WTC11 (cell line): ENCODE measurements around the gene TMEM164. TPM values are rescaled to one million over a fixed set of nuclear protein-coding genes. Genes with fewer than 3 reads are reported as not detected.

ENCODE experiments used
- ATAC-seq: fragments of 200-7000 bp; cut with Tn5 transposase; 2 replicates; pipeline ENCODE4 v1.10.0; 2021; ENCODE audit warnings: mild to moderate bottlenecking, moderate library complexity
- CTCF ChIA-PET: fragments of 300-600 bp; sonication (Branson Sonifier 250); formaldehyde crosslinking; loops from one replicate; lab custom pipeline; 2021; ENCODE audit warnings: antibody characterized with exemption; lab: Charles Lee
- POLR2A ChIA-PET: fragments of 350-600 bp; sonication (Branson Sonifier 250); formaldehyde crosslinking; loops from one replicate; lab custom pipeline; 2021; ENCODE audit warnings: antibody characterized with exemption; lab: Charles Lee
- DNase-seq: peaks from one replicate; pipeline ENCODE4 v3.0.0; 2021; ENCODE audit warnings: low spot score
- H3K27ac Mint-ChIP-seq: 2 replicates; pipeline ENCODE4 v1.8.0; 2021; ENCODE audit warnings: mixed read lengths
- H3K27me3 Mint-ChIP-seq: 2 replicates; pipeline ENCODE4 v1.8.0; 2021; ENCODE audit warnings: low read depth, mild to moderate bottlenecking, moderate library complexity, mixed read lengths
- H3K36me3 Mint-ChIP-seq: 2 replicates; pipeline ENCODE4 v1.8.0; 2021; ENCODE audit warnings: mixed read lengths
- H3K4me1 Mint-ChIP-seq: 2 replicates; pipeline ENCODE4 v1.8.0; 2022; ENCODE audit warnings: mixed read lengths
- H3K4me3 Mint-ChIP-seq: 2 replicates; pipeline ENCODE4 v1.8.0; 2021; ENCODE audit warnings: mild to moderate bottlenecking, moderate library complexity, mixed read lengths
- H3K9me3 Mint-ChIP-seq: 2 replicates; pipeline ENCODE4 v1.8.0; 2021; ENCODE audit warnings: mixed read lengths
- CREB1 ChIP-seq: sonication (generic); formaldehyde crosslinking; IDR thresholded peaks from 2 replicates; pipeline ENCODE4 v1.8.0; 2023; ENCODE audit warnings: mild to moderate bottlenecking, missing genetic modification reagents
- FOXJ3 ChIP-seq: sonication (generic); formaldehyde crosslinking; IDR thresholded peaks from 2 replicates; pipeline ENCODE4 v1.9.0; 2021; ENCODE audit warnings: missing genetic modification reagents, mild to moderate bottlenecking, borderline replicate concordance
- FOXP4 ChIP-seq: sonication (generic); formaldehyde crosslinking; IDR thresholded peaks from 2 replicates; pipeline ENCODE4 v1.8.0; 2022; ENCODE audit warnings: mild to moderate bottlenecking, missing genetic modification reagents
- GABPB1 ChIP-seq: sonication (generic); formaldehyde crosslinking; IDR thresholded peaks from 2 replicates; pipeline ENCODE4 v1.8.1; 2023; ENCODE audit warnings: mild to moderate bottlenecking, missing genetic modification reagents
- IRF1 ChIP-seq: sonication (generic); formaldehyde crosslinking; IDR thresholded peaks from 2 replicates; pipeline ENCODE4 v1.8.0; 2023; ENCODE audit warnings: missing genetic modification reagents
- MLX ChIP-seq: sonication (generic); formaldehyde crosslinking; IDR thresholded peaks from 2 replicates; pipeline ENCODE4 v1.8.1; 2023; ENCODE audit warnings: mild to moderate bottlenecking, missing genetic modification reagents, moderate library complexity
- PRRX2 ChIP-seq: fragments of 250-450 bp; sonication (Bioruptor Pico); IDR thresholded peaks from 2 replicates; pipeline ENCODE4 v1.8.0; 2021; ENCODE audit warnings: mild to moderate bottlenecking
- USF2 ChIP-seq: sonication (generic); formaldehyde crosslinking; IDR thresholded peaks from 2 replicates; pipeline ENCODE4 v1.8.1; 2023; ENCODE audit warnings: mild to moderate bottlenecking, missing genetic modification reagents, moderate library complexity
- ZBTB43 ChIP-seq: sonication (generic); formaldehyde crosslinking; IDR thresholded peaks from 2 replicates; pipeline ENCODE4 v1.8.1; 2023; ENCODE audit warnings: mild to moderate bottlenecking, missing genetic modification reagents
- ZNF512 ChIP-seq: sonication (generic); formaldehyde crosslinking; IDR thresholded peaks from 2 replicates; pipeline ENCODE4 v1.8.1; 2022; ENCODE audit warnings: missing genetic modification reagents, borderline replicate concordance
- total RNA-seq: library from RNA; stranded (reverse); gene quantifications from 3 replicates; pipeline ENCODE4 v1.2.3, GENCODE V29; 2021

The TMEM164 gene
- total RNA-seq, 1 experiment from 2014 or later: 16.0 TPM

GRCh38 chrX:110032534-110033147, 29.7 kb downstream of the TMEM164 start (continued):
- TF ChIP-seq ZNF512: no peak

GRCh38 chrX:110034036-110034435, 31.1 kb downstream of the TMEM164 start:
- CTCF ChIA-PET: no interaction called here
- POLR2A ChIA-PET: no interaction called here
- Mint-ChIP-seq H3K9me3 (no peaks in the 10 kb centered on the region), H3K27ac (no peak overlapping the region), H3K4me3 (no peak overlapping the region), H3K4me1 (peaks cover under 1% of the 10 kb centered on the region; the same call in 1 of the 2 replicates), H3K27me3 (no peaks in the 10 kb centered on the region), H3K36me3 (no peaks in the 10 kb centered on the region)
- TF ChIP-seq CREB1 (CRISPR knock-in tag) (no peak), USF2 (CRISPR knock-in tag) (no peak), PRRX2 (CRISPR knock-in tag) (no peak), FOXP4 (CRISPR knock-in tag) (no peak), GABPB1 (no peak), MLX (CRISPR knock-in tag) (no peak), IRF1 (CRISPR knock-in tag) (no peak), FOXJ3 (no peak)
- DNase-seq (no peak), ATAC-seq (no peak)

- POLR2A ChIA-PET: no interaction called here
These were observed 33.5 kb downstream of the TMEM164 start for GRCh38 chrX:110036162-110037033.

More at GRCh38 chrX:110036162-110037033, 33.5 kb downstream of the TMEM164 start:
- peak; percentile 30; the same call in 1 of the 2 replicates for TF ChIP-seq GABPB1
- TF ChIP-seq ZBTB43 (CRISPR knock-in tag): no peak
- Mint-ChIP-seq H3K9me3 (no peaks in the 10 kb centered on the region), H3K4me1 (peaks cover 11% of the 10 kb centered on the region), H3K36me3 (no peaks in the 10 kb centered on the region), H3K27me3 (no peaks in the 10 kb centered on the region), H3K4me3 (no peak overlapping the region), H3K27ac (no peak overlapping the region)
- no peak for DNase-seq
- ATAC-seq: no peak
- CTCF ChIA-PET: no interaction called here
